Umbilical cord (tissue), 2 donors: Measurements from ENCODE around the gene CERK. TPM values are rescaled to one million over a fixed set of nuclear protein-coding genes. Genes with fewer than 3 reads are reported as not detected.

Experiments
- DNase-seq: peaks from one replicate; pipeline ENCODE4 v3.0.0-alpha.2; 2015; ENCODE audit warnings: low spot score
- total RNA-seq: library from RNA; depleted of rRNA; stranded (reverse); fragments of >200 nt; gene quantifications from one replicate; pipeline ENCODE4 v1.2.3, GENCODE V29; 2014; ENCODE audit warnings: low replicate concordance; ENCODE audit not compliant: insufficient read depth

Gene CERK
- total RNA-seq, 1 donor from 2014 or later, result 42.4 TPM

DNA sequence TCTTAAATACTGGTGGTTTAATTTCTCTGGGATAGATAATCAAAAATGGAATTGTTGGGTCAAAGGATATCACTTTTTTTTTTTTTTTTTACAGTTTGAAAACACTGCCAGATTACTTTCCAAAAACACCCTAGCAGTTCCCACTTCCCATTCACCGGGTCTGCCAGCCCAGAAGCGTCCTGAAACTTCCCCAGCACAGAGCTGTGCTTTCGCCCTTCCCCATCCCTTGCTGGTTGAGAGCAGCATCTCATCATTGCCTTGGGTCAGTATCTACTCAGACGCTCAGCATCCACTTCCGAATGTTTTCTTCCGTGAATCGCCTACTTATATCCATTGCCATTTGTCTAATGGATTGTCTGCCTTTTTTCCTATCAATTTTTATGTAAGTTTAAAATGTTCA lies 5.5 kb downstream of the CERK start:
- DNase-seq, result no peak

DNA sequence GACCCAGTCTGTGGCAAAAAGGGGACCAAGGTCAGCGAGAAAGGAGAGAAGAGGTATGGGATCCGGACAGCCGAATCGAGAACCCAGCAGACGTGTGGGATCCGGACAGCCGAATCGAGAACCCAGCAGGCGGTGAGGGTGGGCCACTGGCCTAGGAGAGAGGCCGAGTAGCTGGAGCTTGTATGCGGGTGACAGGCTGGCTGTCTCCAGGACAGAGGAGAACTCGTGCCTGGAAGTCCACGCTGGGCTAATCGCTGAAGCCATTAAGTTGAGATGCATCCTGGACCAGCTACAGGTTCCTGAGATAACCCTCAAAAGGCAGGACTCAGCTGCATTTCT lies 6.0 kb downstream of the CERK start:
- no peak for DNase-seq

DNA sequence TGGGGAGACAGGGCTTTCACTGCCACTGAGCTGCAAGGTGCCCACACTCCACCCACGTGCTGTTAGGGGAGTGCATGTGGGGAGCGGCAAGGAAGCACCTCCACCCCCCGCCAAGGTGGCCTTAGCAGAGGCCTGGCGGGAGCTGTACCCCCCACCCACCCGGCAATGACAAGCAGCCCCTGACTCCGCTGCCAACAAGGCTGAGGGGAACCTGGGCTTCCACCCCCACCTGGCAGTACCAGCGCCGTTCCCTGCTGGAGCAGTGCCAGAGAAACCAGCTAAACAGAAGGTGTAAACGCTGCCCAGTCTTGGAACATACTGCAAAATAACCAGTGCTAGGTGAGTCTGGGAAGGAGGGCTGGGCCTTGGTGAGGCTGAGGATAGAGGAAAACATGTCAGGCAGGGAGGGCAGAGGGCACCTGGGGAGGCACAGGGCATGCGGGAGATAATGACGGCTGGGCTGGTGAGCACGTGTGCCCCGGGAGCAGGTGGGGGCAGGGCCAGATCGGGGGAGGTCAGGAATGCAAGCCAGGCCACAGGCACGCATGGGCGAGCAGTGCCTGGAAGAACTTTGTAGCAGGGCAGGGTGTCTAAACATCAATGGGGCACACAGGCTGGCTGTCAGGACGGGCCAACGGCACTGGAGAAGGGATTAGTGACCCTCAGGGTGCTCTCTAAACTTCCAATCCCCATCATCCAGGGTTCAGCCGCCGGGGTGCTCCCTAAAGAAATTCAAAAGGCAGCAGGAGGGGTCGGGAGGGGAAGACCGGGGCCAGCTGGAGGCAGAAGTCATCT lies 6.6 kb downstream of the CERK start:
- no peak for DNase-seq

DNA sequence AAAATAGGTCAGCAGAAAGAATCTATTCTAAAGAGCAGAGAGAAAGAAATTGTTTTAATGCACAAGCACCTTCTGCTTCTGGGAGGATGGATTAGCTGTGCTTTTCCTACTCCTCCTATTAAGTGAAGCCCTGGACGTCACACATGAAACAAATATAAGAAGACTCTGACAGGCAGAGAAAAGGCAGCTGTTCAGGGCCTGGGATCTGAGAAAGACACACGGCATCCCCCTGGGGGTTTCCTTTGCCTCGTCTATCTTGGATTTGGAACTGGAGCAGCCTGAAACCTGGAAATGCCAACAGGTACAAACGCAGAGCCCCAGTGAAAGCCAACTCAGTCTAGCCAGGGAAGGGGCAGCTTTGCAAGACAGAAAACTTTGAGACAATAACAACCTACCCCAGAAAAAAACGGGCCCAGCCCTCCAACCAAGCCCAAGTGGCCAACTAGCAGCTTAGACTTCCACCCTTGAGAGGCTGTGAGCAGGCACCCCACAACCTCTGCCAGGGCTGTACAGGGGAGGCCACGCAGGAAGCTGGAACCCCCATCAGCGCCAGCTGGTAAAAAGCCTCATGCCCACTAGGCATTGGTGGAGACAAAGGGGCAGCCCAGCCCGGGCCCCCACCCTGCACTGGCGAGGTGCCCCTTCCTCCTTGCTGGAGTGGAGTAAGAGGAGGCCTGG lies 7.3 kb downstream of the CERK start:
- peak; percentile 89 for DNase-seq

DNA sequence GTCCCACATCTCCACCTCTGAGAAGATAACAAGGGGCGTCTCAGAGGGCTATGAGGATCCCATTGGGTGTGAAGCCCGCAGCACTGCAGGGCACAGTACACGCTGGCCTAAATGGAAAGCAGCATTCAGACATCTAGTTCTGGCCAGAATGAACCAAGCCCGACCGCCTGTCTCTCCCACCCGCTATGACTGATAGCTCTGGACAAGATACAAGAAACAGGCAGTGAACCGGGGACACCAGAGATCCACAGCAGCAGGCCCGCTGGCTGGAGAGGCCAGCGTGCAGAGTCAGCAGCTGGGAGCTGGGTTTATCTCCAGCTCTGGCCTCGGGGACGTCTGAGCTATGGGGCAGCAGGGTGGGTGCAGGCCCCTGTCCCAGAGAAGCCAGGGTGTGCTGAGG lies 9.6 kb downstream of the CERK start:
- DNase-seq, result peak; percentile 76

DNA sequence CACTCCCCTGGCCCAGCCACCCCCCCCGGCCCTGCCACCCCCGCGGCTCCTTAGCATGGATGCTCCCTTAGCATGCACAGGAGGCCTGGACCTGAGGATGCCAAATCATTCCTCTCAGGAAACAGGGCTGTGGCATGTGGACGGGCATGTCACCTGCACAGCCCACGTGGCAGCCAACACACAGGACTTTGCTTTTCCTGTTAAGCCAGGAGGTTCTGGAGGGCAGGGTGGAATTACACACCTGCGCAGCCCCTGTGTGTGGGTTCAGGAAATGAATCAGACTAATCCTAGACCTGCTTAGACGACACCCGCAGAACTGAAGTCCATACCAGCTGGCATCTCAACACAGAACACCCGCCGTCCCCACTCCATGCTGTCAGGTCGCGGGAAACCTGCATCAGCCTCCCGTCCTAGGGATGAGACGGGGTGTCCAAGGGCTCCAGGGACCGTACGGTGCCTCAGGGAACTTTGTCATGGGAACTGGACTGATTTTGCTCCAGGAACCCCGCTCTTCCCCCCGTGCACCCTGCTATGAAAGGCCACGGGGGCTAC lies 10.2 kb downstream of the CERK start:
- no peak for DNase-seq

DNA sequence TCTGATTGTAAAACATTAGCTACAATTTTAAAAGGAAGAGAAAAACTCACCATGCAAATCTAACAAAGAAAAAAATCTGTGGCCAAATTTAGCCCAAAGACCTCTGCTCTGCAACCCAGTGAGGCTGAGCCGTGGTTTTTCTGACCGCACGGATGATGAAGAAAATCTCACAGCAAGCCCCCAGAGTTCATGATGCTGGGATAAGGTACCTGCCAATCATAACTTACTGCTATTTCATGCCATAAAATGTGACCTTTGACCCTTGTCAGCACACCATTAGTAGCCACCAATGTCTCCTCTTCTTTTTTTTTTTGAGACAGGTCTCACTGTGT lies 11.1 kb downstream of the CERK start:
- no peak for DNase-seq

DNA sequence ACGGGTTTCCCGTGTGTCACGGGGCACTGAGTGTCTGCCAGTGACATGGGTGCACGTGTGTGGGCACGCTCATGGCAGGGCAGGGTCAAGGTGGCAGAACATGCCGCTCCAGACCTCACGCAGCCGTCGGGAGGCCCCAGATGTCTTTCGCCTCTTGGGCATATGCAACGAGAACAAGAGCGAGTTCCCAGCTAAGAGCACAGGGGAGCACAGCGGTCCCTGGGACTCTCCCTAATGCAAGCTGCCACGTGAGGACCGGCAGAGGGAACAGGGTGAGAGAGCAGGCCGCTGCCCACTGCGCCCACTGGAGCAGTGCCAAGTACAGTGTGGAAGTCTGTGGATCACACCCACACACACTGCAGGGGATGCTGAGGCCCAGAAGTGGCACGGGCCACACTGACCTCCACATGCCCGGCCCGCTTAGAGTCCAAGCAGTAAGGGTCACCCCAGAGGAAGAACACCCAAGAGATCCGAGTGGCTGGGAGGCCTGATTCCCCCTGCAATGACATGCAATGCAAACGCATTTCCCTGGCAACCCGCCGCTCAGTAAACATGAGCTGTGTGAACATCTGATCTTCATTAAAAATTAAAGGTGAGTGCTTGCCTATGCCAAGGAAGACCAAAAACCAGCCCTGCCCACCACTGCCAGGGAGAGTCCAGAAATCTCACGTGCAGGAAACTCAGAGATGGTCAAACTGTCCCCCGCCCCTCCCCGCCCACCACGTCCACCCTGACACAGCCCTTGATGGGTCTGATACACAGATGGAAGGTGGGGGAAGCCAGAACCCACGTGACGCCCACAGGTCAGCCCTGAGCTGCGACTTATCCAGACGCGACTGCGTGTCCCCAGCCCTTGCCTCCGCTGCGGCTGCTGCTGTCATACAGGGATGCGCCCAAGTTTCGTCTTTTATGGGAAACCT lies 11.7 kb downstream of the CERK start:
- no peak for DNase-seq

DNA sequence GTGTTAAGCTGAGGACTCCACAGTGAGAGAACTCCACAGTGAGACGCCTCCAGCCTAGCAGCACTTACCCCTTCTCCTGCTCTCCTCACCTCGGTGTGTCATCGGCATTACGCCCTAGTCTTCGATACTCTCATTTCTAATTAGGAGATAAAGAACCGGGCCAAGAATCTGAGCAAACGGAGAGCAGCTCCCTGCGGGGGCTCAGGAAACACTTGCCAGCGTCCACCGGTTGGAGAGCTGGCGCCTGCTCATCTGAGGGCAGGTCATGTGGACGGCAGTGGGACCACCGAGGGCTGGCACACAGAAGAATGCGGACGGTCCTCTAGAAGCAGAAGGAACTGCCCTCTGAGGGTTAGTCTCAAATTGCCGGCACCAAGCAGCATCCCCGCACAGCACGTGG lies 13.0 kb downstream of the CERK start:
- no peak for DNase-seq

DNA sequence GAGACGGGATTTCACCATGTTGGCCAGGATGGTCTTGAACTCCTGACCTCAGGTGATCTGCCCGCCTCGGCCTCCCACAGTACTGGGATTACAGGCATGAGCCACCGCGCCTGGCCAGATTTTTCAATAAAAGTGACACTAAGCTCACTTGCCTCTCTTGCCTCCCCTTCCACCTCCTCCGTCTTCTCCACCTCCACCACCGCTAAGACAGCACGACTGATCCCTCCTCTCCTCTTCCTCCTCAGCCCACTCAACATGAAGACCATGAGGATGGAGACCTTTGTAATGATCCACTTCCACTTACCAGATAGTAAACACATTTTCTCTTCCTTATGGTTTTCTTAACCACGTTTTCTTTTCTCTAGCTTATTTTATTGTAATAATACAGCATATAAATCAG lies 14.2 kb downstream of the CERK start:
- DNase-seq, result no peak

DNA sequence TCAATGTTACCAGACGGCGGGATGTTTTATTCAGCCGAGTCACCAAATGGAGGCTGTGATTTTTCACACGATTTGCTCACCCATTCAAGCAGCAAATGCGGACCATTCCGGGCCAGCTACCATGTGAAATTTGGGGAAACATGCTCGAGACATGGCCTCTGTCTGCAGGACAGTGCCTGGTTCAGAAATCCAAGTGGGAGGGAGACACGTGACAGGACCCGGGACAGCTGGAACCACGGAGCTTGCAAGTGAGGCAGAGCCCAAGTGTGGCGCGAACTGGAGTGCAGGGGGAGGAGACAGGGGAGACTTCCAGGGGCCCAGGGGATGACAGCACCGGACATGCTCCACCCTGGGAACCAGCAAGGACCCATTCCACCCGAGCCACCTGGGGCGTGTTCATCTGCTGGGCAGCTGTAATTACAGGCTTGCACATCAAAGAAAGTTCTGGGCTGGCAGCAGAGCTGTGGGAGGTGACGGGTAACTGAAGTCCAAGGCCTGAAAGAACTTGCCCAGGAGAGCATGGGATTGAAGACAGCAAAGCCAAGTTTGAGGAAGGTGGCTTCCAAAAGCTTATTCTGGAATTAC lies 16.5 kb downstream of the CERK start:
- peak; percentile 26 for DNase-seq

DNA sequence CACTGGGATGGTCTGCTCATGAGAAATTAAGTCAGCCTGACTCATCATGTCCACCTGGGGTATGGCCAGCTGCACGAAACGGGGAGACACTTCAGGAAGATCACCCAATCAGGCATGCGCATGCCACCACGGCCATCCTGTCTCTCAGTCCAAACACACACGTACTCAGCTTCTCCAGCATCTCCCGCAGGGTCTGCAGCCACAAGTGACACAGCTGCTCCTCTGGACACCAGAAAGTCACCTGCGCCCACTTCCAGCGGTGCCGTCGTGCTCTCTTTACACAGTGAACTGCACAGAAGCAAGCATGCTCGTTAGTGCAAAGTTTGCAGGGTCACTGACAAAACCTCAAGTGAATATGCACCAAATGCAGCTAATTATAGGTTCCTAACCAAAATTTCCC lies 18.1 kb downstream of the CERK start:
- no peak for DNase-seq

DNA sequence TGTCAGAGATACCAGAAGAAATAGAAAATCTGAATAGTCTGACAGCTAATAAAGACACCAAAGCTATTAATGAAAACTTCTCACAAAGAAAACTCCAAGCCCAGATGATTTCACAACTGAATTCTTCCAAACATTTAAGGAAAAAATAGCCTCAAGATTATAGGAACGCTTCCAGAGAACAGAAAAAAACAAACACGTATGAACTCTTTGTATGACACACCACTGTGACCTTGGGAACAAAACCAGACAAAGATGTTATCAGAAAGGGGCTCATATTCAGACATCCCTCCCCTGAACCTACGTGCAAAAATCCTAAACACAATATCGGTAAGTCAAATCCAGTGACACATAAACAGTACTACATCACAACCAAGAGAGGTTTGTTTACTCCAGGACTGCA lies 23.5 kb downstream of the CERK start:
- DNase-seq, result no peak

DNA sequence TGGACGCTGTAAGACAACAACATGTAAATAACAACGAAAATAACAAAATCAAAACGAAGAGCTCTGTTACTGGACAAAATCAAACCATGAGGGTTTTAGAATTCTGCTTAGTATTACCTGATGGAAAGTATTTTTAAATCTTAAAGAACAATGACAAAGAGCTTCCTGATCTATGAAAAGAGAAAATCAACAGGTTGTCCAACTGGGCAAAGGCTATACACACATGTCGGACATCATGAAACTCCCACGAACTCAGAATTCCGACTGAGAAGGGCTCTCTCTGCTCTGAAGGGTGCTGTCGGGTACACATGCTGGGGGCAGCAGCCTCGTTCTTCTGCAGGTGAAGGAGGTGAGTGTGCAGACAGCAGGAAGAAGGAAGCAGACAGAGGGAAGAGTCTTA lies 25.8 kb downstream of the CERK start:
- no peak for DNase-seq

DNA sequence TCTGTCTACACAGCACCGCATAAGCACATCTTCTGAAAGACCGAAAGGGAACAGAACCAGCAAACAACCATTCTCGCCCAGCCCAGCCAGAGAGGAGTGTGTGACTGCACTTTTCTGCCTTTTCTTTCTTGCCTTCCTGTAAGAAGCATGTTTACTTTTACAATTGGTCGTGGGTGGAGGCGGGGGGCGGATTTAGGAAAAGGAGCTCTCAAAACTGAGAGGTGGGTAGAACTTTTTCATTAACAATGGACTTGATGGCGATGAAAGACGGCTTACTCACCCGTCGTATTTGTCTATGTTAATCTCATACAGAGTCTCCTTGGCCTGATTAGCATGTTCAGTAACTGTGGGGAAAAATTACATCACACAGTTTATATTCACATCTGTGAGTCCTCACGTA lies 27.2 kb downstream of the CERK start:
- DNase-seq, result no peak

DNA sequence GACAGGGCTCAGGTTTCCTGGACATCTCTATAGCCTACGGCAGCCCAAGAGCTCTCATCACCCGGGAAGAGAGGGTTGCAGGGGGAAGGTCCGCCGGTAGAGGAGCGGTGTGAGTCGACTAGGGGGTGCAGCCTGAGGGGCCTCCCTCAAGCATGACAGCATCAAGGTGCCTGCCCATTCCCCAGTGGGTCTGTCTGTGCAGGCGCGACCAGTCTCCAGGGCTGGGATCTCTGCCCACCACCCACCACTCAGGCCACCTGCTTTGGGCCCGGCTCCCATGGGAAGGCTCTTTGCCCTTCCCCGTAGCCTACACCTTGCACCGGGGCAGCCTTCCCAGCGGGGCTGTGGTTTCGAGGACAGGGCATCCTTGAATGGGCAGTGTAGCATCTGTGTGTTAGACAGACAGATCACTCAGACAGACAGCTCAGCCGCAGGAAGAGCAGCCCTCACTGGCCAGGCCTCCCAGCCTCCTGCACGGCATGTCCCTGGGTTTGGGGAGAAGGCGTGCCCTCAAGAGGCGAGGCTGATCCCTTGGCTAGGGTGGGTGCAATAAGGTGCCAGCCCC lies 29.2 kb downstream of the CERK start:
- no peak for DNase-seq

DNA sequence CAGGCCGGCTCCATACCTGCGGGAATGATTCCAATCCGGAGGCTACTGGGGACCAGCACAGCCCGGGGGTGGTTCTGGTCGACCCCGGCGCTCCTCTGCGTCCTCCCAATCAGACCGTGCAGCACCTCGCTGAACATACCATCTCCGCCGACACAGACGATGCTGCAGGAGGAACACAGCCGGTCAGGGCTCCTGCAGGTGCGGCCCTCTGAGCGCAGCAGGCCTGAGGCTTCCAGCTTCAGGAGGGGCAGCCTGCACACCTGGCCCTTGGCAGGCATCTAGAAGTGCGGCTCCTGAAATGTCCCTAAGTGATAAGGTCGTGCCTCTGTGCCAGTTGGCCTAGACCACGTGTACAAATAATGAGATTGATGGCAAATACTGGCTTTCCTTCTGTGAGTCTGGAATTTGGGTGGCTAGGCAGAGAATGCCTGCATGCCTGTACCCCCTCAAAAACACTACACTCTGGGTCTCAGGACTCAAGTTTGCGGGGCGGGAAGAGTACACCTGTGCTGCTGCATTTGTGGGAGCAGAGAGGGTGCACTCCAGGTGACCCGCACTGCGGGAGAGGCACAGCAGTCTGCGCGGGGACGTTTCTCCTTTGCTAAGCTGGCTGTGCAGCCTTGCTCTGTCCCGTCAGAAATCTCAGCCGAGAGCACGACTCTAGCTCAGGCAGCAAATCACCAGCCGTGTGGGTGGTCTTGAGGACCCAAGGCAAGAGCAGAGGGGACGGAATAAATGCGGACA lies 30.1 kb downstream of the CERK start:
- no peak for DNase-seq

DNA sequence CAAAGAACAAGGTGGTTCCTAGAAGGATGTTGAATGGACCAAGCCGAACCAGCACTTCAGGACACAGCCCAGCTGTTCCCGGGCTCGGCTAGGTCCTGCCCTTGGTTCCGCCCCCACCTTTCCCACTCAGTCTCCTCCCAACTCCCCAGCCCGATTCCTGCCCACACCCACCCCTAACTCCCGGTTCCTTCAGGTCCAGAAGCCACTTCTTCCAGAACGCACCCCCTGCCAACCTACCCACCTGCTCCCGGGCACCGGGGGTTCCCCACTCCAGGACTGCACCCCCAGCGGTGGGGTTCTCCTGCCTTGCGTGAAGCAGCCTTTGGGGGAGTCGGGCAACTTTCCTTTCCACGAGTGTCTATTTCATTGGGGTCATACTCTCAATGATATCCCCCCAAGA lies 30.7 kb downstream of the CERK start:
- DNase-seq, result no peak

DNA sequence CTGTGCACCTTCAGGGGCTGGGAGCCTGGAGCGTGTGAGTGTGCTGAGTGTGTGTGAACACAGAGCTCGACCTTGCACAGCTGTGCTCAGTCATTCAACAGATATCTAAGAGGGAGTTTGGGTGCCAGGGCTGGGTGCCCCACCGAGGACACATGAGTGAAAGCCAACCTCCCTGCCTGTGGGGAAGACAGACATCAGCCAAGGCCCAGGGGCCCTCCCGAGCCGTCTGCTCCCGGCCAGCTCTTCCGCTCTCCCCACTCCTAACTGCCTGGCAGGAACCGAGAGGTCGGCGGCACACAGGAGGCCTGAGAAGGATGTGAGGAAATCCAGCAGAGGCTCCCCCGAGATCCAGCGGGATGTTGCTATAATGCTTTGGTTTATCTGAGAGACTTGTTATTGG lies 32.0 kb downstream of the CERK start:
- DNase-seq, result no peak

DNA sequence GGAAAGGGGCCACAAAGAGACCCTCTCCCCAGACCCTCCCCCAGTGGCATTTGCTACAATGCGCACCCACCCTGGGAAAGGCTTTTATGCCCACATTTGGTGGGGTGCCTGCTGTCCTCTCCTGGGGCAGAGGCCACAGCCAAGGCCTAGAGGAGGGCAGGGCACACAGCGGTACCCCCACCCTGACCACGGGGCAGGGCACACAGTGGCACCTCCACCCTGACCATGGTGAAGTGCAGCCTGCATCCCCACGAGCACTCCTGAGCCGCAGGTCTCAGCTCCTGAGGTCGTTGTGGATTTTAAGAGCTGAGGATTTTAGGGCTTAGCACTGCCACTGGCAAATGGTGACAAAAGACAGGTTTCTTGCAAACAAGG lies 34.1 kb downstream of the CERK start:
- no peak for DNase-seq
